ENCODE measurements around the gene CEP164. TPM values are rescaled to one million over a fixed set of nuclear protein-coding genes. Genes with fewer than 3 reads are reported as not detected.

The CEP164 gene
- total and polyA plus RNA-seq, 2 of the 4 experiments (the other 2 are of a cell fraction) = 23.3 to 26.9 TPM

GRCh38 chr11:117299351-117300282 lies 28.0 kb upstream of the CEP164 start:
- Histone ChIP-seq H2AK9ac (replicated peaks; ENCODE audit: low read depth, low read length, poor library complexity) (peak overlapping the region; percentile 51), H2AFZ (replicated peaks; ENCODE audit: low read length, poor library complexity) (peak overlapping the region; percentile 11), H3K4ac (ENCODE audit: low read depth, low read length) (peak overlapping the region; percentile 58), H4K91ac (ENCODE audit: insufficient read depth, low read depth, low read length) (peak overlapping the region; percentile 32; the same call in 1 of the 2 replicates), H4K20me1 (ENCODE audit: insufficient read depth, low read length) (peaks cover 12% of the 10 kb centered on the region; the same call in 1 of the 2 replicates), H3K23ac (ENCODE audit: low read depth, low read length) (no peak overlapping the region), H2BK20ac (ENCODE audit: low read depth, low read length) (no peak overlapping the region), H2BK120ac (ENCODE audit: low read depth, low read length) (no peak overlapping the region; the same call in 1 of the 2 replicates), H3K79me1 (ENCODE audit: low read depth in 1 of 2, low read length in 2 of 2) (peaks cover 12 to 30% of the 10 kb centered on the region in 2 experiments), H3K14ac (replicated peaks; ENCODE audit: low read depth, low read length) (0 out of 2 replicates have a peak overlapping the region, but pooled peaks have one; percentile 0), H4K5ac (ENCODE audit: low read depth, low read length) (no peak overlapping the region), H3K18ac (ENCODE audit: low read depth, low read length) (no peak overlapping the region), H3K4me3 (ENCODE audit: insufficient read depth, low read depth, low read length) (no peak overlapping the region), H3K9me1 (ENCODE audit: insufficient read depth, low read length) (peaks cover 4% of the 10 kb centered on the region; the same call in 1 of the 2 replicates), H2BK5ac (ENCODE audit: low read depth, low read length, poor library complexity, severe bottlenecking) (no peak overlapping the region), H3K36me3 (ENCODE audit: control insufficient read depth, insufficient read depth, low read length) (peaks cover 10% of the 10 kb centered on the region; the same call in 1 of the 2 replicates), H3K9me3 (ENCODE audit: control insufficient read depth, insufficient read depth, low read length) (no peaks in the 10 kb centered on the region), H3K9ac (ENCODE audit: low read depth, low read length) (peak overlapping the region; percentile 5), H2AK5ac (ENCODE audit: low read depth, low read length) (no peak overlapping the region; the same call in none of the 2 replicates), H3K4me2 (ENCODE audit: low read depth, low read length) (no peak overlapping the region; the same call in 1 of the 2 replicates), H2BK15ac (ENCODE audit: low read depth, low read length) (no peak overlapping the region), H4K8ac (ENCODE audit: low read depth in 2 of 2, low read length in 2 of 2) (peak overlapping the region; percentile 46 to 84; a peak in 2 of 4 replicates), H3K27ac (ENCODE audit: insufficient read depth, low read length) (no peak overlapping the region), H3K56ac (ENCODE audit: extremely low read depth, insufficient read depth, low read length) (no peak overlapping the region; the same call in 1 of the 2 replicates), H3K4me1 (ENCODE audit: control insufficient read depth, insufficient read depth, low read length) (peaks cover 13% of the 10 kb centered on the region; the same call in 1 of the 2 replicates), H3K27me3 (ENCODE audit: control insufficient read depth, insufficient read depth, low read length) (no peaks in the 10 kb centered on the region)
- ChIA-PET CTCF (no interaction called here), POLR2A (ENCODE audit: unreplicated experiment) (no interaction called here)
- WGBS, 2 experiments (ENCODE audit: extremely low coverage in 2 of 2, insufficient read length in 1 of 2) = 38% methylated on average over 8 of the region's 12 CpGs; no CpG with 5 or more reads in 1 of the 2 experiments
- TF ChIP-seq CEBPB (IDR thresholded peaks at IDR 0.05; ENCODE audit: low read depth, low read length) = no peak
- TF ChIP-seq POLR2A (IDR thresholded peaks at IDR 0.05; ENCODE audit: low read depth, low read length) = no peak
- no peak for TF ChIP-seq USF2 (IDR thresholded peaks at IDR 0.05; ENCODE audit: low read depth, low read length)
- no peak for TF ChIP-seq NFE2L2 (IDR thresholded peaks at IDR 0.05; ENCODE audit: low read depth, low read length)
- TF ChIP-seq RFX5 (IDR thresholded peaks at IDR 0.05; ENCODE audit: low read depth, low read length) = no peak
- no peak for TF ChIP-seq FOS (IDR thresholded peaks at IDR 0.05; ENCODE audit: low read depth, low read length)
- TF ChIP-seq MAFK (IDR thresholded peaks at IDR 0.05; ENCODE audit: low read depth, low read length) = no peak
- TF ChIP-seq RAD21 (IDR thresholded peaks at IDR 0.05; ENCODE audit: low read length) = no peak
- no peak for TF ChIP-seq RCOR1 (IDR thresholded peaks at IDR 0.05; ENCODE audit: insufficient replicate concordance, low read length)
- no peak for TF ChIP-seq SMC3 (IDR thresholded peaks at IDR 0.05; ENCODE audit: low read depth, low read length)
- TF ChIP-seq MAZ (IDR thresholded peaks at IDR 0.05; ENCODE audit: borderline replicate concordance, low read depth, low read length) = no peak
- in situ Hi-C loops (cut with MboI; ENCODE audit: low sequenced_read_pairs) = no loop called here
- BruUV-seq (replicated peaks) = no TSS peak
- dilution Hi-C loops (cut with HindIII; ENCODE audit: low sequenced_read_pairs, unreplicated experiment) = no loop called here
- DNase-seq (no peak), ATAC-seq (ENCODE audit: low read depth) (peak; percentile 3; the same call in 1 of the 2 replicates)
- intact Hi-C loops (cut with micrococcal nuclease) = no loop called here

All from IMR-90 (cell line).